ENCODE results near the gene FBXL22. TPM values are rescaled to one million over a fixed set of nuclear protein-coding genes. Genes with fewer than 3 reads are reported as not detected.

FBXL22 gene
- total RNA-seq, 1 donor from 2014 or later: 58.4 TPM

GRCh38 chr15:63593705-63594671 is 3.2 kb upstream of the FBXL22 start:
- DNase-seq (ENCODE audit: low spot score): no peak

GRCh38 chr15:63595065-63595464 is 2.1 kb upstream of the FBXL22 start:
- DNase-seq (ENCODE audit: low spot score): no peak

- DNase-seq (ENCODE audit: low spot score): no peak
Measured at GRCh38 chr15:63595688-63596087, 1.5 kb upstream of the FBXL22 start.

- no peak for DNase-seq (ENCODE audit: low spot score)
Measured at GRCh38 chr15:63596676-63597037, 530 bp upstream of the FBXL22 start.

GRCh38 chr15:63597821-63598220 is 634 bp downstream of the FBXL22 start:
- DNase-seq (ENCODE audit: low spot score): no peak

GRCh38 chr15:63598473-63599400 is 1.6 kb downstream of the FBXL22 start:
- peak; percentile 65 for DNase-seq (ENCODE audit: low spot score)

- DNase-seq (ENCODE audit: low spot score): peak; percentile 75
Measured at GRCh38 chr15:63599401-63600000, 2.3 kb downstream of the FBXL22 start.

GRCh38 chr15:63600001-63600615 is 2.9 kb downstream of the FBXL22 start:
- DNase-seq (ENCODE audit: low spot score): no peak

GRCh38 chr15:63600616-63601025 is 3.4 kb downstream of the FBXL22 start:
- DNase-seq (ENCODE audit: low spot score): peak; percentile 92

GRCh38 chr15:63601026-63601703 is 4.0 kb downstream of the FBXL22 start:
- no peak for DNase-seq (ENCODE audit: low spot score)

- no peak for DNase-seq (ENCODE audit: low spot score)
Measured at GRCh38 chr15:63601704-63602185, 4.6 kb downstream of the FBXL22 start.

- DNase-seq (ENCODE audit: low spot score): no peak
Measured at GRCh38 chr15:63602595-63602994, 5.4 kb downstream of the FBXL22 start.

- DNase-seq (ENCODE audit: low spot score): no peak
Measured at GRCh38 chr15:63603516-63603915, 6.3 kb downstream of the FBXL22 start.

GRCh38 chr15:63604281-63604680 is 7.1 kb downstream of the FBXL22 start:
- no peak for DNase-seq (ENCODE audit: low spot score)

GRCh38 chr15:63605036-63605435 is 7.8 kb downstream of the FBXL22 start:
- no peak for DNase-seq (ENCODE audit: low spot score)

- DNase-seq (ENCODE audit: low spot score): no peak
Measured at GRCh38 chr15:63605816-63606215, 8.6 kb downstream of the FBXL22 start.

GRCh38 chr15:63606308-63606707 is 9.1 kb downstream of the FBXL22 start:
- DNase-seq (ENCODE audit: low spot score): no peak

- DNase-seq (ENCODE audit: low spot score): no peak
Measured at GRCh38 chr15:63608989-63609388, 11.8 kb downstream of the FBXL22 start.

GRCh38 chr15:63609448-63609847 is 12.3 kb downstream of the FBXL22 start:
- no peak for DNase-seq (ENCODE audit: low spot score)

GRCh38 chr15:63610209-63610841 is 13.1 kb downstream of the FBXL22 start:
- DNase-seq (ENCODE audit: low spot score): peak; percentile 79

Data from mucosa of gallbladder (tissue), 1 donor.